ENCODE measurements around the gene MYZAP.

Gene MYZAP

GRCh38 chr15:57582090-57582489 is 9.6 kb upstream of the MYZAP start:
- H3K4me3 ChIP-seq (replicated peaks; ENCODE audit: insufficient read depth, low read length), result no peak overlapping the region
- no peak for TF ChIP-seq CTCF (IDR thresholded peaks at IDR 0.05; ENCODE audit: insufficient read depth, low read length)
- no peak for TF ChIP-seq REST (IDR thresholded peaks at IDR 0.05; ENCODE audit: insufficient replicate concordance, low read depth)
- TF ChIP-seq POLR2AphosphoS5 (IDR thresholded peaks at IDR 0.05; ENCODE audit: low read depth), result no peak
- TF ChIP-seq SPI1 (IDR thresholded peaks at IDR 0.05; ENCODE audit: borderline replicate concordance, low read depth), result no peak
- no peak for TF ChIP-seq GABPA (IDR thresholded peaks at IDR 0.05; ENCODE audit: low read depth)
- H3K27me3 ChIP-seq (ENCODE audit: insufficient read depth, poor library complexity, severe bottlenecking), result peaks cover 3% of the 10 kb centered on the region
- no peak overlapping the region for H3K27ac ChIP-seq (replicated peaks)
- DNase-seq (ENCODE audit: low read depth in 1 of 2, low spot score in 1 of 2), result no peak

GRCh38 chr15:57583282-57583681 is 8.4 kb upstream of the MYZAP start:
- Histone ChIP-seq H3K27ac (replicated peaks) (no peak overlapping the region), H3K27me3 (ENCODE audit: insufficient read depth, poor library complexity, severe bottlenecking) (peaks cover 3% of the 10 kb centered on the region), H3K4me3 (replicated peaks; ENCODE audit: insufficient read depth, low read length) (no peak overlapping the region)
- TF ChIP-seq CTCF (IDR thresholded peaks at IDR 0.05; ENCODE audit: insufficient read depth, low read length) (no peak), POLR2AphosphoS5 (IDR thresholded peaks at IDR 0.05; ENCODE audit: low read depth) (no peak), SPI1 (IDR thresholded peaks at IDR 0.05; ENCODE audit: borderline replicate concordance, low read depth) (no peak), GABPA (IDR thresholded peaks at IDR 0.05; ENCODE audit: low read depth) (no peak), REST (IDR thresholded peaks at IDR 0.05; ENCODE audit: insufficient replicate concordance, low read depth) (no peak)
- no peak for DNase-seq (ENCODE audit: low read depth in 1 of 2, low spot score in 1 of 2)

GRCh38 chr15:57583720-57584119 is 8.0 kb upstream of the MYZAP start:
- TF ChIP-seq REST (IDR thresholded peaks at IDR 0.05; ENCODE audit: insufficient replicate concordance, low read depth), result no peak
- no peak for TF ChIP-seq SPI1 (IDR thresholded peaks at IDR 0.05; ENCODE audit: borderline replicate concordance, low read depth)
- no peak for TF ChIP-seq CTCF (IDR thresholded peaks at IDR 0.05; ENCODE audit: insufficient read depth, low read length)
- no peak for TF ChIP-seq POLR2AphosphoS5 (IDR thresholded peaks at IDR 0.05; ENCODE audit: low read depth)
- no peak for TF ChIP-seq GABPA (IDR thresholded peaks at IDR 0.05; ENCODE audit: low read depth)
- no peak for DNase-seq (ENCODE audit: low read depth in 1 of 2, low spot score in 1 of 2)
- H3K27ac ChIP-seq (replicated peaks), result no peak overlapping the region
- peaks cover 3% of the 10 kb centered on the region for H3K27me3 ChIP-seq (ENCODE audit: insufficient read depth, poor library complexity, severe bottlenecking)
- H3K4me3 ChIP-seq (replicated peaks; ENCODE audit: insufficient read depth, low read length), result no peak overlapping the region

Data from HL-60 (cell line).